Measurements from ENCODE around the gene RHBDL1. TPM values are rescaled to one million over a fixed set of nuclear protein-coding genes. Genes with fewer than 3 reads are reported as not detected.

The RHBDL1 gene
- total and polyA plus RNA-seq, 2 of the 8 experiments (the other 6 are each of a cell fraction or from before 2014, with no cell fraction given) = 4.0 to 8.1 TPM

DNA sequence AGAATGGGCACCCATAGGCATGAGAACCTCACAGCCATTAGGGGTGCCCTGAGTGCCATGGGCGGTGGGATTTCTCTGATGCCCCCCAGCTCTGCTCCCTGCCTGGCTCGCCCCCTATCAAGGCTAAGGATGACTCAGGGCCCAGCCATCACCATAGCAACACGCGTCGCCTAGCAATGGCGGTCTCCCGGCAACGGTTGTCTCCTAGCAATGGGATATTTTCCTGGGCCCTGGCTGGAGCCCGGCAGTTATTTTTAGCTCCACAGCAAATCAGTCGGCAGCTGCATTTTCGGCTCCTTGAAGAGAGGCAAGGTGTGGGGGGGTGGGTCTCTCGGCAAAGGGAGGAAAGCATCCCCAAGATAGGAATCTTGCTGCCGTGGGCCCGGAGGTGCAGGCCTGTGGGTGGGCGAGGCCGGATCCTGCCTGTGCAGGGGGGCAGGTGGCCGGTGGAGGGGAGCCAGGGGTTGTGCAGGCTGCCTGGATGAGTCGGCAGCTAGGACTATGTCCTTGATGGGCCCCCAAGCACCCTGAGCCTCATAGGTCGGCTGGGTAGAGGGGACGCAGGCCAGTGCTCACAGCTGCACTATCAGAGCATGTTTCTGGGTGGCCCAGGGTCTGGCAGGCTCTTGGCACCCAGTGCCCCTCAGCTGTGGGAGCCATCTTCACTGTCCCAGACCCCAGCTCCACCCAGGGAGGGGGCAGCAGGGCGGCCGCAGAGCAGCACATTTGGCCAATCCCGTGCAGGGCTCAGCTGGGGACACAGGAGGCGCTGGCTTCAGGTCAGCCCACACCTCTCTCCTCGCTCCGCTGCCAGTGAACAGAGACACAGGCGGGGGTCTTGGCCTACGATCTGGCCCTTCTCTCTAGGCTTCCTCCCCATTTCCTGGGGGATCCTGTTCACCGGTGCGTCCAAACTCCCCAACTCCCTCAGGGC lies 34.4 kb downstream of the RHBDL1 start:
- Histone ChIP-seq H3K27me3 (replicated peaks in 1 of 4; ENCODE audit: control insufficient read depth in 3 of 4, extremely low read depth in 1 of 4, insufficient read depth in 3 of 4, low read length in 3 of 4) (peaks cover 20 to 65% (median 50%) of the 10 kb centered on the region in 4 experiments), H2BK15ac (ENCODE audit: low read length) (no peak overlapping the region), H4K20me1 (replicated peaks in 1 of 2; ENCODE audit: control insufficient read depth in 1 of 2, insufficient read depth in 2 of 2, low read length in 2 of 2) (peaks cover 3 to 8% of the 10 kb centered on the region in 2 experiments), H3K4ac (replicated peaks; ENCODE audit: insufficient read length, low read depth, low read length) (no peak overlapping the region), H4K8ac (ENCODE audit: extremely low read depth, insufficient read depth, low read length) (peak overlapping the region; percentile 85), H3K23me2 (ENCODE audit: low read depth, low read length) (peaks cover 14% of the 10 kb centered on the region; the same call in 1 of the 2 replicates), H2BK20ac (ENCODE audit: low read length) (no peak overlapping the region), H3K14ac (ENCODE audit: insufficient read length) (no peak overlapping the region), H3K9ac (replicated peaks in 1 of 4; ENCODE audit: extremely low read depth in 1 of 4, low read depth in 3 of 4, low read length in 3 of 4) (no peak overlapping the region; a peak in 1 of 7 replicates), H3K56ac (replicated peaks; ENCODE audit: insufficient read length, low read depth, low read length) (no peak overlapping the region), H3K23ac (ENCODE audit: insufficient read length) (no peak overlapping the region), H3K79me2 (ENCODE audit: control insufficient read depth in 1 of 2, insufficient read depth in 2 of 2, low read length in 2 of 2) (no peaks in the 10 kb centered on the region), H3K4me1 (replicated peaks in 1 of 4; ENCODE audit: control insufficient read depth in 3 of 4, insufficient read depth in 4 of 4, low read length in 3 of 4) (peaks cover 0 to 8% (median 5%) of the 10 kb centered on the region in 4 experiments; a peak in 4 of 7 replicates), H2AFZ (ENCODE audit: low read length) (no peak overlapping the region), H2BK120ac (replicated peaks; ENCODE audit: low read depth, low read length) (no peak overlapping the region), H3K9me3 (ENCODE audit: insufficient read depth in 2 of 2, low read depth in 1 of 2, low read length in 1 of 2) (no peaks in the 10 kb centered on the region), H3K4me3 (ENCODE audit: extremely low read depth in 1 of 4, insufficient read depth in 2 of 4, low read depth in 3 of 4, low read length in 4 of 4) (no peak overlapping the region; a peak in 1 of 8 replicates), H4K91ac (replicated peaks; ENCODE audit: insufficient read length, low read length) (no peak overlapping the region), H3K79me1 (ENCODE audit: low read depth, low read length) (no peaks in the 10 kb centered on the region), H3K36me3 (ENCODE audit: control insufficient read depth in 2 of 4, insufficient read depth in 4 of 4, low read length in 3 of 4) (no peaks in the 10 kb centered on the region), H2AK5ac (ENCODE audit: low read depth, low read length) (no peak overlapping the region), H3K18ac (ENCODE audit: extremely low read depth, low read length) (no peak overlapping the region), H2BK5ac (ENCODE audit: low read depth, low read length) (no peak overlapping the region), H4K5ac (ENCODE audit: insufficient read length, low read depth, low read length) (no peak overlapping the region), H3K27ac (ENCODE audit: low read depth, low read length) (no peak overlapping the region), H3K4me2 (ENCODE audit: insufficient read depth in 1 of 2, low read depth in 2 of 2, low read length in 2 of 2) (no peak overlapping the region), H2BK12ac (ENCODE audit: low read depth, low read length) (no peak overlapping the region)
- ChIA-PET POLR2A (ENCODE audit: partially characterized antibody) (interaction anchor here (0.6 to 20.9 kb wide), 8 partner anchors 8 to 91 kb away, joined by 3 to 353 read pairs (median 4); partner anchors contain the start of genes ANTKMT, CCDC78, HAGHL and JMJD8), CTCF (ENCODE audit: partially characterized antibody) (interaction anchor here (0.8 to 33.4 kb wide), 13 partner anchors 7 to 394 kb away, joined by 3 to 977 read pairs (median 4); partner anchors contain the start of genes ANTKMT, CCDC78, CHTF18 and CIAO3)
- WGBS, 2 experiments (ENCODE audit: extremely low coverage in 1 of 2, insufficient coverage in 1 of 2, insufficient read length in 1 of 2, insufficient replicate concordance in 2 of 2, low coverage in 1 of 2, low lambda C conversion rate in 2 of 2, missing lambda C conversion rate in 1 of 2) = 65% methylated on average over 28 of the region's 30 CpGs; no CpG with 5 or more reads in 1 of the 2 experiments
- no peak for FAIRE-seq
- DNase-seq (ENCODE audit: low read depth in 1 of 2, low spot score in 2 of 2) = no peak
- TF ChIP-seq BACH1 (IDR thresholded peaks at IDR 0.05; ENCODE audit: low read length) (peak; percentile 49; the same call in 1 of the 2 replicates), HDAC6 (IDR thresholded peaks at IDR 0.05; ENCODE audit: low read depth, low read length) (no peak), MAFK (IDR thresholded peaks at IDR 0.05; ENCODE audit: low read depth, low read length) (peak; percentile 9; the same call in 1 of the 2 replicates), JUND (IDR thresholded peaks at IDR 0.05; ENCODE audit: low read length) (0 out of 2 replicates have a peak, but pooled peaks have one; percentile 40), POLR2A (IDR thresholded peaks at IDR 0.05; ENCODE audit: control extremely low read depth in 1 of 2, low read depth in 2 of 2, low read length in 2 of 2) (no peak), ASH2L (IDR thresholded peaks at IDR 0.05; ENCODE audit: low read length) (no peak), TBP (IDR thresholded peaks at IDR 0.05; ENCODE audit: low read depth, low read length) (no peak), SIRT6 (IDR thresholded peaks at IDR 0.05; ENCODE audit: low read length) (no peak), CEBPB (IDR thresholded peaks at IDR 0.05; ENCODE audit: low read depth, low read length) (no peak), EP300 (IDR thresholded peaks at IDR 0.05; ENCODE audit: borderline replicate concordance in 1 of 2, low read depth in 2 of 2, low read length in 2 of 2) (no peak)
- TF ChIP-seq, protein P1, sequence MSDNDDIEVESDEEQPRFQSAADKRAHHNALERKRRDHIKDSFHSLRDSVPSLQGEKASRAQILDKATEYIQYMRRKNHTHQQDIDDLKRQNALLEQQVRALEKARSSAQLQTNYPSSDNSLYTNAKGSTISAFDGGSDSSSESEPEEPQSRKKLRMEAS (IDR thresholded peaks at IDR 0.05) = no peak
